GM21717 (cell line): ENCODE measurements around the gene LEUTX.
"Not testable (repeated sequence)": the region's sequence is repeated elsewhere in the genome, so short reads cannot be mapped to it uniquely, and the experiment has no call there.

ENCODE experiments used
- ATAC-seq: cut with Tn5 transposase; IDR thresholded peaks from one replicate; pipeline ENCODE4 v1.9.1; 2021; ENCODE audit warnings: mild to moderate bottlenecking, moderate library complexity; ENCODE audit not compliant: unreplicated experiment

LEUTX gene

GRCh38 chr19:39768786-39769185 lies 9.9 kb upstream of the LEUTX start:
- ATAC-seq: no peak

- ATAC-seq: no peak
Observed at GRCh38 chr19:39780894-39781293, 2.2 kb downstream of the LEUTX start.

DNA sequence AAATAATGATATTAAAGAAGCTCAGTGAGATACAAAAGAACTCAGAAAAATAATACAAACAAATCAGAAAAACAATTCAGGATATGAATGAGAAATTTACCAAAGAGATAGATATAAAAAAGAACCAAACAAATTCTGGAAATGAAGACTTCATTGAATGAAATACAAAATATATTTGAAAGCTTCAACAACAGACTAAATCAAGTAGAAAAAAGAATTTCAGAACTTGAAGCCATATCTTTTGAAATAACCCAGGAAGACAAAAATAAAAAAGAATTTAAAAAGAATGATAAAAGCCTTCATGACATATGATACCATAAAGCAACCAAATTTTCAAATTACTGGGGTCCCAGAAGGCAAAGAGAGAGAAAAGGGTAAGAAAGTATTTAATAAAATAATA lies 9.6 kb downstream of the LEUTX start:
- ATAC-seq: no peak

GRCh38 chr19:39792999-39793546 lies 14.4 kb downstream of the LEUTX start:
- peak; percentile 68 for ATAC-seq

DNA sequence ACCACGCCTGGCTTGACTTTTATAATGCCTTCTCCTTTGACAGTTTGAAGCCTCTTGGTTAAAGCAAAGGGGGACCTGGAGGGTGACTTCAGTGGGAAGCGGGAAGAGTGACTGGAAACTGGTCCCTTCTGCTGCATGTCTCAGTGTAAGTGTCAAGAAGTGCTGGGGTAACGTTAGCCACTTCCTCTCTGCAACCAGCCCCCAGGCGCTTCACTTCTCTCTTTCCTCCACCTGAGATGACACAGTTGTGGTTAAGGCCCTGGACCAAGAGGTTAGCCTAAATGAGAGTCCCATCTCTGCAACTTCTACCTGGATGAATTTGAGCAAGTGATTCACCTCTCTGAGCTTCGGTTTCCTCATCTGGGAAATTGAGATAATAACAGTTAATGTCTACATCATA lies 16.3 kb downstream of the LEUTX start:
- ATAC-seq: no peak

- no peak for ATAC-seq
Observed at GRCh38 chr19:39796000-39796498, 17.4 kb downstream of the LEUTX start.

DNA sequence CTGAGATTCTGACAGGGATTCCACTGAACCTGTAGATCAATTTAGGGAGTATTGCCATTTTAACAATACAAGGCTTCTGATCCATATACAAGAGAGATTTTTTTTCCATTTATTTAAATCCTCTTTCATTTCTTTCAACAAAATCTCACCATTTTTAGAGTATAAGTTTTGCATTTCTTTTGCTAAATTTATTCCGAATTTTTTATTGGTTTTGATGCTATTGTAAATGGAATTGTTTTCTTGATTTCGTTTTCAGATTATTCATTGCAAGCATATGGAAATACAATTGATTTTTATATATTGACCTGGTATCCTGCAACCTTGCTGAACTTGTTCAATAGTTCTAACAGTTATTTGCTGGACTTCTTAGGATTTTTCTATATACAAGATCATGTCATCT lies 18.4 kb downstream of the LEUTX start:
- no peak for ATAC-seq

DNA sequence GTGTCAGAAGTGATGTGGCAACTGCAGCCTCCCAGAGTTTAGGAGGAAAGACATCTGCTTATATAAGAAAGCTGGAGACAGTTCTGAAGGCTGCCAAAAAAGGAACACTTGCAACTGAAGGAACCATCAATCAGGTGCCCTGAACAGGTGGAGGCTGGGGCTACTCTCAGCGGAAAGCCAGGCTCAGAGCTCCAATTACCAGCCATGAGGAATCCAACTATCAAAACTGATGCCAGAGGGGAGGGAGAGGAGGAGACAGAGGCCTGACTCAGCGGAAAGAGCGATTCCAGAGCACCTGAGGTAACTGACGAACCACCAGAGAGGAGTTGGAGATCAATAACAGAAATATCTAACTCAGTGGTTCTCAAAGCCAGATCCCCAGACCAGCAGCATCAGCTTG lies 24.3 kb downstream of the LEUTX start:
- no peak for ATAC-seq

DNA sequence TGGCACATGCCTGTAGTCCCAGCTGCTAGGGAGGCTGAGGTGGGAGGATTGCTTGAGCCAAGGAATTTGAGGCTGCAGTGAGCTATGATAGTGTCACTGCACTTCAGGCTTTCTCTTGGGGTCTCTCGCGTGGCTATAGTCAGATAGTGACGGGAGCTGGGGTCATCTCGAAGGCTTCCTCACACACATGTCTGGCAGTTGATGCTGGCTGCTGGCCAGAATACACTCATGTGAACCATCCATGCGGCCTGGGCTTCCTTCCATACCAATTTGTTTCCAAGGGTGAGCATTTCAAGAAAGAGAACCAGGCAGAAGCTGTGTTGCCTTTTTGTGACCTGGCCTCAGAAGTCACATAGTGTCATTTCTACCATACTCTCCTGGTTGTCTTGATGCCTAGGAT lies 26.4 kb downstream of the LEUTX start:
- ATAC-seq: no peak

- ATAC-seq: no peak
Observed at GRCh38 chr19:39807846-39808364, 29.3 kb downstream of the LEUTX start.

GRCh38 chr19:39808688-39809087 lies 30.0 kb downstream of the LEUTX start:
- not testable (repeated sequence) for ATAC-seq

GRCh38 chr19:39809368-39809767 lies 30.7 kb downstream of the LEUTX start:
- no peak for ATAC-seq

DNA sequence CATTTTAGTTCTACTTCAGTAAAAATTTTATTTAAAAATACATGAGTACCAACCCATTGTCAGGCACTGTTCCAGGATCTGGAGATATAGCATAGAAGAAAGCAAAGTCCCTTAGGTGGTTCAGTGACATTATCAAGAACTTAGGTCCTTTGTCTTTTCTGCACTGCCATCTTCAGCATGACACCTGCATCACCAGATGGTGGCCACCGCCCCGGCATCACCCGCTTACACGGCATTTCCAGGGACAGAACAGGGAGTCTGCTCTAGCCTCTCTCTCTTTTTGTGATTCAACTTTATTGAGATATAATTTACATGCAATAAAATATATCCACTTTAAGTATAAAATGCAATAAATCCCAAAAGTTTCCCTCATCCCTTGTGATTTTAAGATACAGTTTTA lies 31.8 kb downstream of the LEUTX start:
- ATAC-seq: no peak

DNA sequence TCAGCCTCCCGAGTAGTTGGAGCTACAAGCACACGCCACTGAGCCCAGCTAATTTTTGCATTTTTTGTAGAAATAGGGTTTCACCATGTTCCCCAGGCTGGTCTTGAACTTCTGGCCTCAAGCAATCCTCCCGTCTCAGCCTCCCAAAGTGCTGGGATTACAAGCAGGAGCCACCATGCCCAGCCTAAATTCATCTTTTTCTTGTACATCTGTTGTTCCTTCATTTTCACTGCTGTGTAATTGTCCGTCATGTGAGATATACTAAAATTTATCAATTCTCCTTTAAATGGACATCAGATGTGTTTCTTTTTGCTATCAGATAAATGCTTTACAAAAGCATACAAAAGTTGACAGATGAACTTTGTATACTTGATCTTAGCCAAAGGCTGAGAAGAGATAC lies 32.4 kb downstream of the LEUTX start:
- ATAC-seq: no peak

DNA sequence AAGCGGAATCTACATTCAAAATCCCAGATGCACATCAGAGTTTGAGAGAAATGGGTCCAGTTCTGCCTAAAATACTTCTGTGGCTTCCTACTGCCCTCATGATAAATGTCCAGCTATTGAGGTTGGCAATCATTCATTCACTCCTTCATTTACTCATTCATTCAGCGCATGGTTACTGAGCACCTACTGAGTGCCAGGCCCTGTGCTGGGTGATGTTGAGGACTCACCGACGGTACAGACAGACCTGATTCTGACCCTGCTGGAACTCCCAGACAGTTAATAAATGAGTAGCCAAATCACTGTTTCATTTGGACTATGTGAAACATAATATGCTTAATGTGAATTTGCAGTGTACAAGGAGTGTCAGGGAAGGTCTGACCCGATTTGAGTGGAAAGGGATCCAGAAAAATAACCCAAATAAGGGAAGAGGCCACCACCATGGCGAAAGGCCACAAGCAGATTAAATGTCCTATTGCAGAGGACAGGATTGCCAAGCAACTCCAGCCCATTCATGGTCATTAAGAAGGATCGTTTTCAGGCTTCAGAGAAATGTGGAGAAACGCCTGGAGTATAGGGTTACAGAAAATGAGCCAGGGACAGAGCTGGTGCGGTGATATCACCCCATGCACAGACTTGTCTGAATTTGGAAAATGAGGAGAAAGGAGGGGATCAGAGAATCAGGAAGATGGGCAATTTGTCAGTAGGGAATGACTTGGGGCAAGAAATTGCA lies 34.8 kb downstream of the LEUTX start:
- ATAC-seq: no peak

DNA sequence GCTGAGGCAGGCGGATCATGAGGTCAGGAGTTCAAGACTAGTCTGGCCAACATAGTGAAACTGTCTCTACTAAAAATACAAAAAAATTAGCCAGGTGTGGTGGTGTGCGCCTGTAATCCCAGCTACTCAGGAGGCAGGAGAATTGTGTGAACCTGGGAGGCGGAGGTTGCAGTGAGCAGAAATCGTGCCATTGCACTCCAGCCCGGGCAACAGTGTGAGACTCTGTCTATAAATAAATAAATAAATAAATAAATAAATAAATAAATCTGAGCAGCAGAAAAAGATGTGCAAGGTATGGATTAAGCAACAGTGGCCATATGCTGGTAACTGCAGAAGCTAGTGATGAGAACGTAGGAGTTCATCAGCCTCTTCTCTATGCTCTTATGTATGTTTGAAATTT lies 35.5 kb downstream of the LEUTX start:
- not testable (repeated sequence) for ATAC-seq

DNA sequence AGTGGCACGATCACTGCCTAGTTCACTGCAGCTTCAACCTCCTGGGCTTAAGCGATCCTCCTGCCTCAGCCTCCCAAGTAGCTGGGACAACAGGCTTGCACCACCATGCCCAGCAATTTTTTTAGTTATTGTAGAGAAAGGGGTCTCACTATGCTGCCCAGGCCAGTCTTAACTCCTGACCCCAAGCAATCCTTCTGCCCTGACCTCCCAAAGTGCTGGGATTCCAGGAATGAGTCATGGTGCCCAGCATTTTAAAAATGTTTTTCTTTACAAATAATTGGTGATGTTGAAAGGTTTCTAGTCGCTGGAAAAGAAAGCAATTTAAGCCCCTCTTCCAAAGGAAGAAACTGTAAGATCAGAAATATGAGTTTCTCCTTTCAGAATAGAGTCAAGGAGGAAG lies 35.9 kb downstream of the LEUTX start:
- no peak for ATAC-seq

DNA sequence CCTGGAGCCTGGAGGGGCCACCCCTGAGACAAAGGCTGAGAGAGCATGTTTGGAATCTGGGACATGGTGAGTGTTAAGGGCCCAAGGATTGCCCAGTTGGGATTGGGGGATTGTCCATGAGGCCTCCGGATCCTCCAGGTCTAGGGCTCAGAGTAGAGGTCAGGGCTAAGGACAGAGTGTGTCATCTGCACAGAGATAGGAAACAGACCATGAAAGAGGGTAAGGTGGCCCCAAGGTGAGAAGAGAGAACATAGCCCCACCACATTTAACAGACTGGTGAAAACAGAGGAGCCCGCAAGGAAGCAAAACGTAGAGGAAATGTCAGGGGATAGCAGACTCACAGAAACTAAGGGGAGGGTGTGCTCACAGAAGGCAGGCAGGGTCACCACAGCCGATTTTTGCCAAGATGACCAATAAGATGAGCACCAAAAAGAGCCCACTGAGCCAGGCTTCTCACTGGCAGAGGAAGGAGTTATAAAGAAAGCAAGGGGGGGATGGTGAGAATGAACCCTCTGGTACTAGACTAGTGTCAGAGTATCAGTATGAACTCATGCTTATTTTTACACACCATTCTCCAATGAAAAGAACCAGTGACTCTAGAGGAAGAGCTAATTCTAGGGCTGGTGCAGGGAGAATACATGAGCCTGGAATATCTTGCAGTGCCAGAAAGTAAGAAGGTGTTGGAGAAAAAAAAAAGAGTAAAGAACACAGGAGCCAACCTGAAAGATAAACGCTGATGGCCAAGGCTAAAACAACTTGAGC lies 37.8 kb downstream of the LEUTX start:
- ATAC-seq: no peak

DNA sequence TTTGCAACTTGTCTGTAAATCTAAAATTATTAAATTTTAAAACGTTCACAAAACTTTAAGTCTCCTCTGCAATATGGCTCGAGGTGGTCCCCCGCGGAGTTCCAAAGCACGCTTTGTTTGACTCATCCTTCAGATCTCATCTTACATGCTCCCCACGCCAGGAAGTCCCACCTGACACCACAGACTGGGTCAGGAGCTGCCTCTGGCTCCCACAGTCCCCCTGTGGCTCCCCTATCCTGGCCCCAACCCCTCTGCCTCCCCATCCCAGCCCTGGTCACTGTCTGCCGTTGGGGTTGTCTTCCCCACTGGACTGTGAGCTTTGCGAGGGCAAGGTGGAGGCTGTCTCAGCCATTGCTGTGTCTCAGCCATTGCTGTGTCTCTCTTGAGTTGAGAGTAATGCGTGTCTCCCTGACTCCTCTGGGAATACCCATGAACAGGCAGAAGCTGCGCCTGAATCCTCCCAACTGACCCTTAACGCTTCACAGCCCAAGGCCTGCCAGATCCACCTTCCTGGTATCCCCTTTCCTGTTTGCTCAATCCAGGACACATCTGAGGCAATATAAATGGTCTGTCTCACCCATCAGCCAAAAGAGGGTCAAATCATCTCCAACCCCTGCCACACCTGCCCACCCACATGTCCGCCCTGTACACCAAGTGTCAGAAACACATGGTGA lies 39.4 kb downstream of the LEUTX start:
- no peak for ATAC-seq

GRCh38 chr19:39818626-39819097 lies 40.0 kb downstream of the LEUTX start:
- peak; percentile 75 for ATAC-seq

- ATAC-seq: no peak
Observed at GRCh38 chr19:39819786-39820185, 41.1 kb downstream of the LEUTX start.
